ENCODE data around the gene NPRL2. TPM values are rescaled to one million over a fixed set of nuclear protein-coding genes. Genes with fewer than 3 reads are reported as not detected.

The NPRL2 gene
- total and polyA plus RNA-seq, 2 of the 13 experiments (the other 11 are each of a cell fraction or from before 2014, with no cell fraction given) = 30.6 to 51.4 TPM

DNA sequence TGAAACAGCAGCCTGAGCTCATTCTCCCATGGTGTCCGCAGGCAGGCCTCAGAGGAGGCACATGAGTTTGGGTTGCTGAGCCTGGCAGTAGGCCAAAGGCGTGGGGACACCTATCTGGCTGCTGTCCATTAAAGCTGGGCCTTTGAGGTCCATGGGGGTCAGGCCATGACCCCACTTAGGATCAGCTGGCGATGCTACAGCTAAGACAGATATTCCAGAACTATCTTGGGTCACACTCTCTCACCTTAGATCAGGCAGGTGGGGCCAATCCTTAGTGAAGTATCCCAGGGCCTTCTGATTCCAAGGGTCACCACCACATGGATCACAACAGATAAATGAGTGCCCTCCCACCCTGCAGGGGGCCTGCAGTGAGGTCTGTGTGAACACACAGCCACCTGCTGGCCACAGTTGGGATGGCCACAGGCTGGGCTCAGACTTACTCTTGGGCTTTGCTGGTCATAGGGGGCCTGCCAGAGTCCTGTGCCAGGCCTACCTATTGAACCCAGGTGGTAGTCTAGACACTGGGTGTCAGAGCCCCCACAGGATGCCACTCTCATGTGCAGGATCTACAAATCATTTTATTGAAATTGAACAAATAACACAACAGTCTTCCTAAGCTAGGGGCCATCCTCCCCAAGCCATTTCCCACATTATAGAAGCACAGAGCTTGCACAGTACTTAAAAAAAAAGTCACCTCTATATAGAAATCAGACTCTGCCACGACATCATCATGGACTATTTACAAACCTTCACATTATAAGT, 26.0 kb downstream of the NPRL2 start (continued):
- TF ChIP-seq ZSCAN29 (CRISPR knock-in tag; conservative IDR thresholded peaks at IDR 0.05) (peak; percentile 60; the same call in 1 of the 2 replicates), HOXA3 (CRISPR knock-in tag; IDR thresholded peaks at IDR 0.05) (peak; percentile 67), ZNF766 (CRISPR knock-in tag; IDR thresholded peaks at IDR 0.05; ENCODE audit: borderline replicate concordance) (no peak), JUND (CRISPR knock-in tag; IDR thresholded peaks at IDR 0.05) (no peak), PHF21A (CRISPR knock-in tag; IDR thresholded peaks at IDR 0.05) (peak; percentile 65; the same call in 1 of the 2 replicates), KAT8 (CRISPR knock-in tag; IDR thresholded peaks at IDR 0.05) (peak; percentile 61), ZFY (CRISPR knock-in tag; IDR thresholded peaks at IDR 0.05) (peak; percentile 28; the same call in 1 of the 2 replicates), SMAD3 (CRISPR knock-in tag; IDR thresholded peaks at IDR 0.05) (peak; percentile 76), ZNF234 (CRISPR knock-in tag; conservative IDR thresholded peaks at IDR 0.05) (no peak), ZNF34 (CRISPR knock-in tag; IDR thresholded peaks at IDR 0.05; ENCODE audit: borderline replicate concordance) (0 out of 2 replicates have a peak, but pooled peaks have one; percentile 50), CEBPB (IDR thresholded peaks at IDR 0.05; ENCODE audit: borderline replicate concordance, low read depth, low read length) (no peak), RNF2 (conservative IDR thresholded peaks at IDR 0.05; ENCODE audit: low read depth) (no peak), SETDB1 (CRISPR knock-in tag; IDR thresholded peaks at IDR 0.05; ENCODE audit: borderline replicate concordance) (no peak), ZNF430 (CRISPR knock-in tag; IDR thresholded peaks at IDR 0.05) (no peak), ZBTB7B (CRISPR knock-in tag; IDR thresholded peaks at IDR 0.05) (peak; percentile 97), ZNF781 (CRISPR knock-in tag; IDR thresholded peaks at IDR 0.05; ENCODE audit: borderline replicate concordance, not compliant biosample characterization) (peak; percentile 32), SP1 (IDR thresholded peaks at IDR 0.05) (no peak), SP1 (CRISPR knock-in tag; IDR thresholded peaks at IDR 0.05) (peak; percentile 40; the same call in 1 of the 2 replicates), SATB2 (CRISPR knock-in tag; IDR thresholded peaks at IDR 0.05) (no peak), NKX3-1 (CRISPR knock-in tag; IDR thresholded peaks at IDR 0.05) (no peak), HNF4A (CRISPR knock-in tag; IDR thresholded peaks at IDR 0.05) (peak; percentile 80), SYNCRIP (IDR thresholded peaks at IDR 0.05; ENCODE audit: insufficient read depth, low read depth, low read length) (no peak)
- TF ChIP-seq, protein P1, sequence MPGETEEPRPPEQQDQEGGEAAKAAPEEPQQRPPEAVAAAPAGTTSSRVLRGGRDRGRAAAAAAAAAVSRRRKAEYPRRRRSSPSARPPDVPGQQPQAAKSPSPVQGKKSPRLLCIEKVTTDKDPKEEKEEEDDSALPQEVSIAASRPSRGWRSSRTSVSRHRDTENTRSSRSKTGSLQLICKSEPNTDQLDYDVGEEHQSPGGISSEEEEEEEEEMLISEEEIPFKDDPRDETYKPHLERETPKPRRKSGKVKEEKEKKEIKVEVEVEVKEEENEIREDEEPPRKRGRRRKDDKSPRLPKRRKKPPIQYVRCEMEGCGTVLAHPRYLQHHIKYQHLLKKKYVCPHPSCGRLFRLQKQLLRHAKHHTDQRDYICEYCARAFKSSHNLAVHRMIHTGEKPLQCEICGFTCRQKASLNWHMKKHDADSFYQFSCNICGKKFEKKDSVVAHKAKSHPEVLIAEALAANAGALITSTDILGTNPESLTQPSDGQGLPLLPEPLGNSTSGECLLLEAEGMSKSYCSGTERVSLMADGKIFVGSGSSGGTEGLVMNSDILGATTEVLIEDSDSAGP (CRISPR knock-in tag; IDR thresholded peaks at IDR 0.05; ENCODE audit: borderline replicate concordance) = peak; percentile 76
- TF ChIP-seq, protein P2, sequence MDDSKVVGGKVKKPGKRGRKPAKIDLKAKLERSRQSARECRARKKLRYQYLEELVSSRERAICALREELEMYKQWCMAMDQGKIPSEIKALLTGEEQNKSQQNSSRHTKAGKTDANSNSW (CRISPR knock-in tag; IDR thresholded peaks at IDR 0.05; ENCODE audit: borderline replicate concordance) = no peak
- TF ChIP-seq, protein P3, sequence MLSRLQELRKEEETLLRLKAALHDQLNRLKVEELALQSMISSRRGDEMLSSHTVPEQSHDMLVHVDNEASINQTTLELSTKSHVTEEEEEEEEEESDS (CRISPR knock-in tag; IDR thresholded peaks at IDR 0.05; ENCODE audit: borderline replicate concordance) = no peak
- TF ChIP-seq, protein P4, sequence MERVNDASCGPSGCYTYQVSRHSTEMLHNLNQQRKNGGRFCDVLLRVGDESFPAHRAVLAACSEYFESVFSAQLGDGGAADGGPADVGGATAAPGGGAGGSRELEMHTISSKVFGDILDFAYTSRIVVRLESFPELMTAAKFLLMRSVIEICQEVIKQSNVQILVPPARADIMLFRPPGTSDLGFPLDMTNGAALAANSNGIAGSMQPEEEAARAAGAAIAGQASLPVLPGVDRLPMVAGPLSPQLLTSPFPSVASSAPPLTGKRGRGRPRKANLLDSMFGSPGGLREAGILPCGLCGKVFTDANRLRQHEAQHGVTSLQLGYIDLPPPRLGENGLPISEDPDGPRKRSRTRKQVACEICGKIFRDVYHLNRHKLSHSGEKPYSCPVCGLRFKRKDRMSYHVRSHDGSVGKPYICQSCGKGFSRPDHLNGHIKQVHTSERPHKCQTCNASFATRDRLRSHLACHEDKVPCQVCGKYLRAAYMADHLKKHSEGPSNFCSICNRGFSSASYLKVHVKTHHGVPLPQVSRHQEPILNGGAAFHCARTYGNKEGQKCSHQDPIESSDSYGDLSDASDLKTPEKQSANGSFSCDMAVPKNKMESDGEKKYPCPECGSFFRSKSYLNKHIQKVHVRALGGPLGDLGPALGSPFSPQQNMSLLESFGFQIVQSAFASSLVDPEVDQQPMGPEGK (CRISPR knock-in tag; IDR thresholded peaks at IDR 0.05) = peak; percentile 95

Data from HepG2 (cell line).